Testis (tissue), 2 donors: ENCODE data around the gene NRTN.
A peak's percentile ranks its signal among the peaks of the same experiment; 100 is the strongest.

ENCODE experiments used
- POLR2A ChIP-seq: fragments of 450-650 bp; IDR thresholded peaks from one replicate; pipeline ENCODE4 v1.6.1; 2017; ENCODE audit warnings: antibody characterized with exemption, mild to moderate bottlenecking, moderate library complexity
- TF ChIP-seq, protein P1 (sequence below), 3 experiments: fragments of 450-650 bp in 2 of 3; fragments of 200-600 bp in 1 of 3; sonication (generic) in 1 of 3; IDR thresholded peaks; one replicate each; pipeline ENCODE4 v1.5.1; 2016 to 2019; ENCODE audit warnings: antibody characterized with exemption in 3 of 3, mild to moderate bottlenecking in 2 of 3, moderate library complexity in 1 of 3

DNA sequence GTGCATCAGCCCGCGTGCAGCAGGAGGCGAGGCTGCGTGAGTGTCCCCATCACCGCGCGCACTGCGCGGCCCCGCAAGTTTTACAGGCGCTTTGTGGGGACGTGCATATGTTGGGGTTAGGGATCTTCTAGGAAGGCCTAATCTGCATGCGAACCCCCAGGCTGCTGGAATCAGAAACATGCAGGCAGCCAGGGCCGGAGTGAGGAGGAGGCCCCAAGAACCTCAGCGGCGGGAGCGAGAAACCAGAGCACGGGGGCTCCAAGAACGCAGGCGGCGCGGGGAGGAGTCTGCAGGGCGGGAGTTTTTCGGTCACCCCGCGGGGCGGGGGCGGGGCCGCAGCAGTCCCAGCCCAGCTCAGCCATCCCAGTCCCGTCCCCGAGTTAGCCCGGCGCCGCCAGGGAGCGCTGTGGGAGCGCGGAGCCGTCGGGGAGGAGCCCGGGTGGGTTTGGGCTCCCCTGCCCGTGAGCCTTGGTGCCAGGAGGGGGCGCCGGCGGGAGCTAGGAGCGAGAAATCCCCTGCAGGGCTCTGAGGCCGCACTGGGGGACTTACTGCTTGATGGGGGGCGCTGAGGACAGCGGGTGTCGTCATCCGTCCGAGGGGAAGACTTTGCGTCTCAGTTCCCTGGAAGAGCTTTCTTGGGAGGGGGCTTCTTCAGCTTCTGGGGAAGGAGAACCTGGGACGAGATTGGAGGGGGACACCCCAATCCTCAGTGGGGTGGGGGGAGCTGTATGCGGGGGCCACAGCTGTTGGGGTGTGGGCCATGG is 933 bp upstream of the NRTN start:
- TF ChIP-seq, protein P1, sequence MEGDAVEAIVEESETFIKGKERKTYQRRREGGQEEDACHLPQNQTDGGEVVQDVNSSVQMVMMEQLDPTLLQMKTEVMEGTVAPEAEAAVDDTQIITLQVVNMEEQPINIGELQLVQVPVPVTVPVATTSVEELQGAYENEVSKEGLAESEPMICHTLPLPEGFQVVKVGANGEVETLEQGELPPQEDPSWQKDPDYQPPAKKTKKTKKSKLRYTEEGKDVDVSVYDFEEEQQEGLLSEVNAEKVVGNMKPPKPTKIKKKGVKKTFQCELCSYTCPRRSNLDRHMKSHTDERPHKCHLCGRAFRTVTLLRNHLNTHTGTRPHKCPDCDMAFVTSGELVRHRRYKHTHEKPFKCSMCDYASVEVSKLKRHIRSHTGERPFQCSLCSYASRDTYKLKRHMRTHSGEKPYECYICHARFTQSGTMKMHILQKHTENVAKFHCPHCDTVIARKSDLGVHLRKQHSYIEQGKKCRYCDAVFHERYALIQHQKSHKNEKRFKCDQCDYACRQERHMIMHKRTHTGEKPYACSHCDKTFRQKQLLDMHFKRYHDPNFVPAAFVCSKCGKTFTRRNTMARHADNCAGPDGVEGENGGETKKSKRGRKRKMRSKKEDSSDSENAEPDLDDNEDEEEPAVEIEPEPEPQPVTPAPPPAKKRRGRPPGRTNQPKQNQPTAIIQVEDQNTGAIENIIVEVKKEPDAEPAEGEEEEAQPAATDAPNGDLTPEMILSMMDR (IDR thresholded peaks at IDR 0.05): peak; percentile 67 to 81 (median 77)
- no peak for TF ChIP-seq POLR2A
